ENCODE results near the gene CREM.
A peak's percentile ranks its signal among the peaks of the same experiment; 100 is the strongest.

CREM gene

GRCh38 chr10:35136263-35136815 is 9.7 kb downstream of the CREM start:
- DNase-seq: no peak

GRCh38 chr10:35140126-35140525 is 13.5 kb downstream of the CREM start:
- DNase-seq: no peak

DNA sequence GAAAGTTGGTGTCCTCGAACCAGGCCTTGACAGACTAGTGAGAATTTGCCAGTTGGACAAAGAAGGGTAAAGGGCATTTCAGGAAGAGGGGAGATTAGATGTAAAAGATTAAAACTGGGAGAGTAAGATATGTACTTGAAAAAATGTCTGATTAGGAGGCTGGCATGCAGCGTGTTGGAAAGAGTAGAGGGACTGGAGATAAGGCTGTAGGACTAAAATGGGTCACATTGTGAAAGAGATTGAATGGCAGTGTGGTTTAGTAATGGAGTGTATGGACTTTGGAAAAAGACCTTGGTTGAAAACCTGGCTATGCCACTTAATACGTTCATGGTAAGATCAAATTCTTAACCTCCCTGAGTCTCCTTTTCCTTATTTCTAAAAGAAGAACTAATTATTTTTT is 14.1 kb downstream of the CREM start:
- no peak for DNase-seq

DNA sequence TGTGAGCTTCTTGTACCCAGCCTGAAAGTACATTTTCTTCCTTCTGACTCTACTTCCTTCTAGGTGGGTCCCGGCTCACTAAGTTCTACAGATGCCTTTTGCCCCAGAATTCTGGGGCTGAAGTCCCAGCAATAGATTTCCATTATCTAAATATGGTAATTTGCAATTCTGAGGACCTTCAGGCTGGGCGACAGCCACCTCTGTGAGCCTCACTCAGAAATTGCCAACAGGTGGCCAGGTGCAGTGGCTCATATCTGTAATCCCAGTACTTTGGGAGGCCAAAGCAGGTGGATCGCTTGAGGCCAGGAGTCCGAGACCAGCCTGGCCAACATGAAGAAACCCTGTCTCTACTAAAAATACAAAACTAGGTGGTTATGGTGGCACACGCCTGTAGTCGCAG is 23.7 kb downstream of the CREM start:
- DNase-seq: no peak

DNA sequence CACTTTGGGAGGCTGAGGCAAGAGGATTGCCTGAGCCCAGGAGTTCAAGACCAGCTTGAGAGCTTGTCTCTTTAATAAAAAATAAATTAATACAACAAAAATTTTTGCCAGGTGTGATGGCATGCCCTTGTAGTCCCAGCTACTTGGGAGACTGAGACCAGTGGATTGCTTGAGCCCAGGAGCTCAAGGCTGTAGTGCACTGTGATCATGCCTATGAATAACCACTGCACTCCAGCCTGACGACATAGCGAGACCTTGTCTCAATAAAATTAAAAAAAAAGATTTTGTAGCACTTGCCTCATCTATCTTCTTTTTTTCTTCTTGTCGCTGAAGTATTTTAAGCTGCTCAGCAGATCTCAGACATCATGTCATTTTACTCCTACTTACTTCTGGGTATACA is 26.3 kb downstream of the CREM start:
- no peak for DNase-seq

GRCh38 chr10:35153716-35154115 is 27.1 kb downstream of the CREM start:
- no peak for DNase-seq

DNA sequence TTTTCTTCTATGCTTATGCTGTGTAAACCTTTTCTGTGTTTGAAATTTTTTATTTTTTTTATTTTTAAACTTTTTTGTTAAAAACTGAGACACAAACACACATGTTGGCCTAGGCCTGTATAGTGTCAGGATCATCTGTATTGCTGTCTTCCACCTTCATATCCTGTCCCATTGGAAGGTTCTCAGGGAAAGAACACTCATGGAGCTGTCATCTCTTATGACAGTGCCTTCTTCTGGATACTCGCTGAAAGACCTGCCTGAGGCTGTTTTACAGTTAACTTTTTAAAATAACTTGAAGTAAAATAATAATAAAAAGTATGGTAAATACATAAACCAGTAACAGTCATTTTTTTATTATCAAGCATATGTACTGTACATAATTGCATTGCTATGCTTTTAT is 34.1 kb downstream of the CREM start:
- DNase-seq: no peak

- DNase-seq: no peak
Observed at GRCh38 chr10:35161906-35162305, 35.3 kb downstream of the CREM start.

DNA sequence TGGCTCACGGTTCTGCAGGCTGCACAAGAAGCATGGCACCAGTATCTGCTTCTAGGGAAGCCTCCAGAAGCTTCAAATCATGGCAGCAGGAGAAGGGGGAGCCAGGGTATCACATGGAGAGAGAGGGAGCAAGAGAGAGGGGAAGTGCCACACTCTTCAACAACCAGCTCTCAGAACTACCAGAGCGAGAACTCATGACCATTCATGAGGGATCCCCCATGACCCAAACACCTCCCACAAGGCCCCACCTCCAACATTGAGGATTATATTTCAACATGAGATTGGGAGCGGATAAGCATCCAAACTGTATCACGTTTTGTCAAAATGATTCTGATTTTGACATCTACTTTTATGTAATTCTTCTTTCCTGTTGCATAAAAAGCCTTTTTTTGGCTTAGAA is 38.5 kb downstream of the CREM start:
- no peak for DNase-seq

GRCh38 chr10:35165811-35166210 is 39.2 kb downstream of the CREM start:
- no peak for DNase-seq

- no peak for DNase-seq
Observed at GRCh38 chr10:35166607-35167006, 40.0 kb downstream of the CREM start.

DNA sequence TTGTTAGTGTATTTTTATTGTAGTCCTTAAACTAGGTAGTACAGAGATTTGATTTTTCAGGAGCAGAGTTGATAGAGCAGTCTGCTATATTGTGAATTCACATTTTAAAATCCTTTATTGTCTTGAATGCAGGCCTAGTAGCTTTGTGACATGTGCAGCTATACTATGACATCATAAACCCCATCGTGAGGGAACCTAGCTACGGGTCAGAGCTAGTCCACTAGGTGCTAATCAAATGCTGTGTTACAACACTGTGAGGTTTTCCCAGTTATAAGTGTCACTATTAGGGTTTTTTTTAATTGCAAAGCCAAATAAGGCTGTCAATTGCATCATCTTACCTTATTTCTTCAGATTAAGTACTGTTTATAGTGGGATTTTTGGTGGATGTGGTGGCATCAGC is 40.7 kb downstream of the CREM start:
- DNase-seq: no peak

- DNase-seq: no peak
Observed at GRCh38 chr10:35172146-35172545, 45.5 kb downstream of the CREM start.

- DNase-seq: peak in 1 of 2 experiments; percentile 7
Observed at GRCh38 chr10:35172574-35172973, 45.9 kb downstream of the CREM start.

DNA sequence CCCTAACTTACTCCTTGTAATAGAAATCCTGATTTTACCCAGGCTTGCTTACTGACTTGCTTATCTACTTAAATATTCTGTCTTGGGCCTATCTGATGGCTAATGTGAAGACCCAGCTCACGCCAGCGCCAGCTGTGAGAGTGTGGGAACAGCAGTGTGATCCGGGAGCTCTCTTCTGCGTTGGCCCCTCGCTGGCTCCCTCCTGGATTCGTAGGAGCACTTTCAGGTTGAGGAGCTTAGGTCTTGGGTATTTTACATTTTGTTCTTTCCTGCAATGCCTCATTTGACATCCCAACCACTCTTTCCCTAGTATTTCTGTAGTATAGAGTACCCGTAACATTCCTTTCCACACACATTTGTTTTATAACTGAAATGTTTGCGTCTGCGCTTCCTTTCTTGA is 51.7 kb downstream of the CREM start:
- DNase-seq: no peak

DNA sequence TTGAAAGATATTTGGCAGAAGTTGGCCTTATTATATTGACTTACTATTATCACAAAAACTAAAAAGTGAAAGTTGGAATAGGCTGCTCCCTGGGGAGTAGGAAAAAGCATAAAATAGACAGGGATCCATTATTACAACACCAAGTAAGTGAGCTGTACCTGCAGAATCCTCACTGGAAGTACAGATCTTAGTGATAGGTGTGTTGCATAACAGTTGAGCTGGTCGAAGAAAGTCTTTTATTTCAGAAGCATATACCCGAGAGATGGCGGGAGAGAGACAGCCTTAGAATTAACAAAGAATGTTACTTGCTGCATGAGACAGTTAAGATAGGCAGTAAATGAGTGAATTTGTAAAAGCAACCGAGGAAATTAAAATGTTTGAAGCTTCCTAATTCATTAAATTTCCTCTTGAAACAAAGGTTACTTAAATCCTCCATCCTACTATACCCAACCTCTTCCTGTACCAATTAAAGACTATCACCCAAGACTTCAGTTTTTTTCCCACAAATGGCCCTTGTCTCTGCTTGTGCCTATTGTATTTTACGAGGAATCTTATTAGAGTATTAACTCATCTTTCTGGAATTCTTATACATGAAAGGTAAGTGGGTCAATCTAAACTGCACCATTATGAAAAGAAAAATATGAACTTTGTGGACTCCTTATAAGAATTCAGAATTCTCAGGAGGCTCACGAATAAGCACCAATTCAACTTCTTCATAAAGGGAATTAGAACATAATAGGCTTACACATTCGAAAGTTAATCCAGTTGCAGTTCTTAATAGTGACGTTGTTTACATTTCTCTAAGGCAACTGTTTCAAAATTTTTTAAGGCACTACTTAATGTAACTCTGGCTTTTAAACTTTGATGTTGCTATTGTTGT is 56.2 kb downstream of the CREM start:
- DNase-seq: no peak

DNA sequence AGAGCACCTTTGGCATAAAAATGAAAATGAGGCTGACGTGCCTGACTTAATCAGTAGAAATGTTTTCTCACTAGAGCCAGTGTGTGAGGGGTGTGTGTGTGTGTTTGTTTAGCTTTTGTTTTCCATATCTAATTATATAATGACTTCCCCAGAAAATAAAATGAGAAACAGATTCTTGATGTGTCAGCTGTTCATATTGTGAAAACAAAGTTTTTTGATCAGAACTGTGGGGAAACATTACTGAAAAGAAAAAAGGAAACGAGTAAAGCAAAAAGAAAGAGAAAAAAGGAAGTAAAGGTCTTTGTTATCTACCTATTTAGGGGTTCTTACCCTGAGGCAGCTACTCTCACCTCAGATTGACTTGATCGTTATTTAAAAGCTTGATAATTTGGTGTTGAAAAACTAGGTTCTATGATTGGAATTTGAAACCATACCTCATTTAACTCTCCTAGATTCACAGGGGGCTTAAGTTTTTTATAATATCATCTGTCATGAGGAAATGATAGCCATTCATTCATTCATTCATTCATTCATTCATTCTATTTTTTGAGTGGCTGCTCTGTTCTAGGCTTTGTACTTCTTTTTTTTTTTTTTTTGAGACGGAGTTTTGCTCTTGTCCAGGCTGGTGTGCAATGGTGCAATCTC is 58.0 kb downstream of the CREM start:
- DNase-seq: no peak

DNA sequence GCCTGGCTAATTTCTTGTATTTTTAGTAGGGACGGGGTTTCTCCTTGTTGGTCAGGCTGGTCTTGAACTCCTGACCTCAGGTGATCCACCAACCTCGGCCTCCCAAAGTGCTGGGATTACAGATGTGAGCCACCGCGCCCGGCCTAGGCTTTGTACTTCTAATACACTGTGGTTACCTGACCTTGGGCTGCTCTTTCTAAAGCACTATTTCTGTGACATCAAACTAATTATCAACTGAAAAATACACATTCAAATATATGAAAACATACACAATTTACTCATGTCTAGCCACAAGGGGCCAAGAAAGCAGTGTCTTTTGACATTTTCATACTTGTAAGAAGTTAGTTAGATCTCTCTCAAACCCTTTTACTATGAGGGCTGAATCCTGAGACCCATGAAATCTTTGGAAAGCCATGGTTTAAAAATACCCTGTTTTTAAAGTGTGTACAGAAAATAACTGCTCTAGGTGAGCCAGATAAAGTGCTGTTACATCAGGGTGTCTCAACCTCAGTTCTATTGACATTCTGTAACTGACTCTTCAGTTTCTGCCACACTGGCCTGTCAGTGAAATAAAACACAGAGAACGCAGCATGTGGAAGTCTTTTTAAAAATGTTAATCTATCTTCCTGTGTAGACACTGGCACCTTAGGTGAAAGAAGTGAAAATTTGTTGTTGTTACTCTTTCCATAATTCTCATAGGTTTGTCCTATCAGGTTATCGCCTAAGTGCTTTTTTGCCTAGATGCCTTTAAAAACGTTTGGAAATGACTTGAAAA is 58.8 kb downstream of the CREM start:
- DNase-seq: no peak

DNA sequence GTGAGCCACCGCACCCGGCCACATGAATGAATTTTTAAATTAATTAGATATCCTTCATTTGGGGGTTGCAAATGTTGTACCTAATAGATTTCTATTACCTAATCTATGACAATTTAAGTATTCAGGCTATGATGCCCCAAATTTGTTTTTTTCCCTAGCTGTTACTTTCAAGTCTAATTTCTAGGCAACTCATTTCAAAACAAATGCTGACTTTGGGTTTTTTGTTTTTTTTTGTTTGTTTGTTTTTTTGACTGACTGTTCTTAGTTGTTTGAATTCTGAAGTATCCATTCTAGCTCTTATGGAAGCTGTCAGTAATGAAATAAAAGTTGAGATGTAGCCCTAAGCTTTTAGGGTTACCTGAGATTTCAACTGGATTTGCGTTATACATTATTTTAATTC is 62.3 kb downstream of the CREM start:
- DNase-seq: no peak

GRCh38 chr10:35191523-35191922 is 64.9 kb downstream of the CREM start:
- DNase-seq: no peak

DNA sequence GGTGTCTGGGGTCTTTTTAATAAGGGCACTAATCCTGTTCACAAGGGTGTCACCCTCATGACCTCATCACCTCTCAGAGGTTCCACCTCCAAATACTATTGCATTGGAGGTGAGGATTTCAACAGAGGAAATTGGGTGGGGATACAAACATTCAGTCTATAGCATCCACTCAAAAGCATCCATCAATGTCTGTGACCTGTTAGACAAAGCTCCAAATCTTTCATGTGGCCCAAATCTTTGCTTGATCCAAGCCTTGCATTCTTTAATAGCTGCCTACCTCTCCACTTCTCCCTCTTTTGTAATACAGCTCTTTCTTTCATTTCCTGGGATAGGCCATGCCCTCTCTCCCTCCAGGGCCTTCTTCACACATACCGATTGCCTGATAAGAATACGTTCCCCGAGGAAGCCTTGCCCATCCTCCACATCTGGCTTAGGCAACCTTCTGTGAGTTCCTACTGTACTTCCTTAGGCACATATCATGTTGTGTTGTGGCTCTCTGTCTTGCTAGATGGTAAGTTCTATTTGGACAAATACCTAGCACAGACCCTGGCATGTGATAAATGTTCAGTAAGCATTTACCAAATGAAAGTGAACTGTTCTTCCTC is 66.1 kb downstream of the CREM start:
- no peak for DNase-seq

DNA sequence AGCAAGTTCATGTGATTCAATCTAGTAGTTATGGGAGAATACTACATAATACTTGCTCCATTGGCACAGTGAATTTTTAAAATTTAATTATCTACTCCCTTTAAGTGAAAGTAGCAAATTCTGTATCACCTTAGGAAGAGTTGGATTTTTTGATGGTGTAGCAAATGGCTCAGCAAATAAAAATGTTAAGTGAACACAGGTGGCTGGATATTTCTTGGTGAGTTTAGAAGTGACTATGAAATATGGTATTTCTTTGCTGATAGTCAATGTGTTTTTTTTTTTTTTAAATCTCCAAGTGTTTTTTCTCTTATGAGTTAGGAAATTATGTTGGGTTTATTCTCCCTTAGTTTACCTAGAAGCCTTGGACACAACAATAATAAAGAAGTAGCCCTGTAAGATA is 67.8 kb downstream of the CREM start:
- no peak for DNase-seq

DNA sequence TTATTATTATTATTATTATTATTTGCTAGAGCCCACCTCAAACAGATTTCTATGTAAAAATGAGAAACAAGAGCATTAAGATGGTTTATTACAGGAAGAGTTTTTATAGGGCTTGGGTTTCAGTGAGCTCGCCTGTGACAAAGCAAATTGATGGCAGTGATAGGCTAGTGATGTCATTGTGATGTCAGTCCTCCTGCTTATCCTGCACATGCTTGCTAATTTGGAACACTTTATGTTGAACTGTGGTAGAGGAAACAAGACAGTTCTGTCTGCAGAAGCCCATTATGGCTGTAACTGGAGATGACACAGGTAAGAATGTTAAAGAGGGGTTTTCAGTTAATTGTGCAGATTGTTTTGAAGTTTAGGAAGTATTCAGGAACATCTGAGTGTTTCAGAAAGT is 68.3 kb downstream of the CREM start:
- DNase-seq: no peak

Measured in NCI-H524 (cell line).